Neural cell (in vitro differentiated cells): ENCODE measurements around the gene NOC2L. TPM values are rescaled to one million over a fixed set of nuclear protein-coding genes. Genes with fewer than 3 reads are reported as not detected.

Experiments used
- H2AFZ ChIP-seq: fragments of 200-600, 300-800 bp; sonication (generic), shearing (Covaris generic); 2 replicates; pipeline ENCODE4 v1.6.0; 2014; ENCODE audit warnings: low read depth, mild to moderate bottlenecking, antibody characterized with exemption, low read length, moderate library complexity
- H3F3A ChIP-seq: fragments of 200-600 bp; shearing (Covaris generic); 2 replicates; pipeline ENCODE4 v1.6.1; 2016; ENCODE audit warnings: mild to moderate bottlenecking, moderate library complexity, mixed read lengths, antibody characterized with exemption, low read length; ENCODE audit not compliant: insufficient read depth, poor library complexity, severe bottlenecking
- H3K27ac ChIP-seq: fragments of 200-600, 300-800 bp; sonication (generic), shearing (Covaris generic); 2 replicates; pipeline ENCODE4 v1.5.1; 2014; ENCODE audit warnings: mild to moderate bottlenecking, low read length, moderate library complexity
- H3K27me3 ChIP-seq: fragments of 300-800, 200-600 bp; sonication (generic), shearing (Covaris generic); 2 replicates; pipeline ENCODE4 v1.6.0; 2014; ENCODE audit warnings: mild to moderate bottlenecking, low read depth, low read length, moderate library complexity; ENCODE audit not compliant: insufficient read depth
- H3K36me3 ChIP-seq: fragments of 300-800, 200-600 bp; sonication (generic), shearing (Covaris generic); 2 replicates; pipeline ENCODE4 v1.5.1; 2014; ENCODE audit warnings: mild to moderate bottlenecking, antibody characterized with exemption, low read length, moderate library complexity; ENCODE audit not compliant: insufficient read depth
- H3K4me2 ChIP-seq: fragments of 300-800, 200-600 bp; sonication (generic), shearing (Covaris generic); 2 replicates; pipeline ENCODE4 v1.6.0; 2014; ENCODE audit warnings: mild to moderate bottlenecking, low read length
- H3K4me3 ChIP-seq: fragments of 300-800, 200-600 bp; sonication (generic), shearing (Covaris generic); 2 replicates; pipeline ENCODE4 v1.5.1; 2014; ENCODE audit warnings: mild to moderate bottlenecking, low read length, moderate library complexity
- H3K79me2 ChIP-seq: fragments of 200-600 bp; shearing (Covaris generic); replicated peaks from 2 replicates; pipeline ENCODE4 v1.6.0; 2014; ENCODE audit warnings: mild to moderate bottlenecking, low read length, moderate library complexity; ENCODE audit not compliant: insufficient read depth
- H3K9ac ChIP-seq: fragments of 300-800, 200-600 bp; sonication (generic), shearing (Covaris generic); 2 replicates; pipeline ENCODE4 v1.6.1; 2016; ENCODE audit warnings: mild to moderate bottlenecking, low read length, mixed read lengths
- H3K9me2 ChIP-seq: fragments of 200-600 bp; shearing (Covaris generic); 2 replicates; pipeline ENCODE4 v1.6.1; 2016; ENCODE audit warnings: mild to moderate bottlenecking, low read length, mixed read lengths; ENCODE audit not compliant: insufficient read depth
- H3K9me3 ChIP-seq: fragments of 200-600, 300-800 bp; sonication (generic), shearing (Covaris generic); 2 replicates; pipeline ENCODE4 v1.6.1; 2016; ENCODE audit warnings: mild to moderate bottlenecking, mixed run types, low read length, moderate library complexity, mixed read lengths
- H4K20me1 ChIP-seq: fragments of 200-600 bp; shearing (Covaris generic); 2 replicates; pipeline ENCODE4 v1.6.1; 2016; ENCODE audit warnings: mild to moderate bottlenecking, mixed run types; ENCODE audit not compliant: insufficient read depth
- CTCF ChIP-seq: fragments of 450-650 bp; IDR thresholded peaks from 2 replicates; pipeline ENCODE4 v1.5.1; 2014; ENCODE audit warnings: antibody characterized with exemption, mild to moderate bottlenecking, moderate library complexity; ENCODE audit not compliant: poor library complexity, severe bottlenecking
- EP300 ChIP-seq: fragments of 450-650 bp; conservative IDR thresholded peaks from 2 replicates; pipeline ENCODE4 v1.6.1; 2014; ENCODE audit warnings: antibody characterized with exemption, mild to moderate bottlenecking, moderate library complexity; ENCODE audit not compliant: poor library complexity, severe bottlenecking
- EZH2 ChIP-seq: fragments of 200-600, 300-800 bp; shearing (Covaris generic), sonication (generic); IDR thresholded peaks from 2 replicates; pipeline ENCODE4 v1.6.1; 2014; ENCODE audit warnings: antibody characterized with exemption, low read length, borderline replicate concordance, mild to moderate bottlenecking; ENCODE audit not compliant: insufficient read depth, poor library complexity, severe bottlenecking
- MXI1 ChIP-seq: fragments of 450-650 bp; conservative IDR thresholded peaks from 2 replicates; pipeline ENCODE4 v1.6.1; 2014; ENCODE audit warnings: antibody characterized with exemption, mild to moderate bottlenecking; ENCODE audit not compliant: poor library complexity, severe bottlenecking
- POLR2AphosphoS5 ChIP-seq: IDR thresholded peaks from 2 replicates; pipeline ENCODE4 v1.6.1; 2012
- RAD21 ChIP-seq: fragments of 450-650 bp; conservative IDR thresholded peaks from 2 replicates; pipeline ENCODE4 v1.6.1; 2014; ENCODE audit warnings: antibody characterized with exemption, mild to moderate bottlenecking, moderate library complexity
- REST ChIP-seq: IDR thresholded peaks from 2 replicates; pipeline ENCODE4 v1.6.1; 2012; ENCODE audit warnings: borderline replicate concordance
- SMC3 ChIP-seq: fragments of 450-650 bp; conservative IDR thresholded peaks from 2 replicates; pipeline ENCODE4 v1.6.1; 2014; ENCODE audit warnings: antibody characterized with exemption, mild to moderate bottlenecking, moderate library complexity; ENCODE audit not compliant: poor library complexity
- TAF1 ChIP-seq: IDR thresholded peaks from 2 replicates; pipeline ENCODE4 v1.6.1; 2012; ENCODE audit warnings: low read depth
- polyA plus RNA-seq: library from polyadenylated mRNA; depleted of rRNA; stranded (reverse); fragments of >200 nt; gene quantifications from 2 replicates; pipeline ENCODE4 v1.2.3, GENCODE V29; 2014

NOC2L gene
- polyA plus RNA-seq, 1 donor from 2014 or later, result 77.2 TPM

GRCh38 chr1:967466-968343 lies 8.6 kb upstream of the NOC2L start:
- Histone ChIP-seq H3K9ac (no peak overlapping the region), H3K27ac (no peak overlapping the region), H3K4me3 (no peak overlapping the region), H3K9me2 (no peaks in the 10 kb centered on the region), H4K20me1 (no peaks in the 10 kb centered on the region), H3F3A (no peaks in the 10 kb centered on the region), H3K27me3 (peaks cover 65% of the 10 kb centered on the region), H2AFZ (no peak overlapping the region), H3K4me2 (no peak overlapping the region), H3K36me3 (no peaks in the 10 kb centered on the region), H3K79me2 (no peaks in the 10 kb centered on the region), H3K9me3 (no peaks in the 10 kb centered on the region)
- TF ChIP-seq MXI1, result no peak
- no peak for TF ChIP-seq RAD21

- H3K79me2 ChIP-seq, result no peaks in the 10 kb centered on the region
- no peaks in the 10 kb centered on the region for H3K9me3 ChIP-seq
- H3F3A ChIP-seq, result no peaks in the 10 kb centered on the region
- TF ChIP-seq EP300 (no peak), EZH2 (no peak), RAD21 (no peak), REST (no peak), MXI1 (no peak), SMC3 (no peak), CTCF (no peak), TAF1 (no peak), POLR2AphosphoS5 (no peak)
- no peak overlapping the region for H3K9ac ChIP-seq
- H3K36me3 ChIP-seq, result no peaks in the 10 kb centered on the region
- H2AFZ ChIP-seq, result no peak overlapping the region
- H3K9me2 ChIP-seq, result no peaks in the 10 kb centered on the region
- peak overlapping the region; percentile 55 for H3K4me3 ChIP-seq
- no peak overlapping the region for H3K4me2 ChIP-seq
- no peaks in the 10 kb centered on the region for H4K20me1 ChIP-seq
- no peak overlapping the region for H3K27ac ChIP-seq
- H3K27me3 ChIP-seq, result peaks cover 65% of the 10 kb centered on the region
These were observed 7.7 kb upstream of the NOC2L start for GRCh38 chr1:966704-967300.
